NCI-H2196 (cell line): ENCODE data around the gene UGT1A3.

ENCODE experiments used
- DNase-seq: peaks from one replicate; lab custom pipeline; 2025; ENCODE audit not compliant: unreplicated experiment; lab: John Stamatoyannopoulos, UW

Gene UGT1A3

GRCh38 chr2:233756429-233757081 is 27.7 kb downstream of the UGT1A3 start:
- DNase-seq, result no peak

GRCh38 chr2:233758141-233758540 is 29.3 kb downstream of the UGT1A3 start:
- no peak for DNase-seq

- DNase-seq, result no peak
Measured at GRCh38 chr2:233758849-233759248, 30.0 kb downstream of the UGT1A3 start.

- no peak for DNase-seq
Measured at GRCh38 chr2:233760043-233760442, 31.2 kb downstream of the UGT1A3 start, which contains the start of gene UGT1A1. UGT1A1 (plus strand) TSS chr2:233760270; CDS start chr2:233760288, 18 bp downstream.

GRCh38 chr2:233761040-233761769 is 32.4 kb downstream of the UGT1A3 start:
- no peak for DNase-seq

- DNase-seq, result no peak
Measured at GRCh38 chr2:233764264-233764663, 35.4 kb downstream of the UGT1A3 start.

- no peak for DNase-seq
Measured at GRCh38 chr2:233764761-233765160, 35.9 kb downstream of the UGT1A3 start.

GRCh38 chr2:233766416-233766815 is 37.6 kb downstream of the UGT1A3 start:
- DNase-seq, result no peak

- DNase-seq, result no peak
Measured at GRCh38 chr2:233768076-233768475, 39.2 kb downstream of the UGT1A3 start.

GRCh38 chr2:233769260-233769659 is 40.4 kb downstream of the UGT1A3 start:
- DNase-seq, result no peak

- DNase-seq, result no peak
Measured at GRCh38 chr2:233772153-233772552, 43.3 kb downstream of the UGT1A3 start.

- no peak for DNase-seq
Measured at GRCh38 chr2:233772583-233772982, 43.7 kb downstream of the UGT1A3 start.

GRCh38 chr2:233773854-233774253 is 45.0 kb downstream of the UGT1A3 start:
- no peak for DNase-seq

- DNase-seq, result no peak
Measured at GRCh38 chr2:233775414-233775813, 46.6 kb downstream of the UGT1A3 start.

- DNase-seq, result no peak
Measured at GRCh38 chr2:233778030-233778429, 49.2 kb downstream of the UGT1A3 start, which contains the start of gene MROH2A. MROH2A (plus strand) TSS chr2:233778330; CDS start chr2:233779359, 1,029 bp downstream.

- DNase-seq, result no peak
Measured at GRCh38 chr2:233779722-233780121, 50.9 kb downstream of the UGT1A3 start.

- no peak for DNase-seq
Measured at GRCh38 chr2:233780771-233781170, 51.9 kb downstream of the UGT1A3 start.

- DNase-seq, result no peak
Measured at GRCh38 chr2:233789554-233789953, 60.7 kb downstream of the UGT1A3 start.

- DNase-seq, result no peak
Measured at GRCh38 chr2:233791151-233791882, 62.5 kb downstream of the UGT1A3 start.

- no peak for DNase-seq
Measured at GRCh38 chr2:233791883-233792329, 63.1 kb downstream of the UGT1A3 start.

GRCh38 chr2:233792720-233793119 is 63.9 kb downstream of the UGT1A3 start:
- DNase-seq, result no peak
